MM.1S (cell line): ENCODE data around the gene SLC44A1.

Experiments used
- DNase-seq: peaks from one replicate; pipeline ENCODE4 v3.0.0-alpha.2; 2015
- H2AFZ ChIP-seq: fragments of 300-600 bp; sonication (generic); 2 replicates; pipeline ENCODE4 v1.6.0; 2016; ENCODE audit warnings: antibody characterized with exemption, low read length
- H3F3A ChIP-seq: fragments of 300-600 bp; sonication (generic); 2 replicates; pipeline ENCODE4 v1.6.1; 2016; ENCODE audit warnings: mild to moderate bottlenecking, antibody characterized with exemption, low read length, moderate library complexity, mixed read lengths; ENCODE audit not compliant: insufficient read depth
- H3K27ac ChIP-seq: fragments of 300-600 bp; sonication (generic); 2 replicates; pipeline ENCODE4 v1.5.1; 2016; ENCODE audit warnings: mild to moderate bottlenecking, low read length
- H3K27me3 ChIP-seq: fragments of 300-600 bp; sonication (generic); replicated peaks from 2 replicates; pipeline ENCODE4 v1.6.0; 2016; ENCODE audit warnings: low read length; ENCODE audit not compliant: insufficient read depth
- H3K36me3 ChIP-seq: fragments of 300-600 bp; sonication (generic); replicated peaks from 2 replicates; pipeline ENCODE4 v1.6.1; 2016; ENCODE audit warnings: mild to moderate bottlenecking, low read length, mixed read lengths; ENCODE audit not compliant: insufficient read depth
- H3K4me1 ChIP-seq: fragments of 300-600 bp; sonication (generic); 2 replicates; pipeline ENCODE4 v1.6.1; 2016; ENCODE audit warnings: low read length, mixed read lengths
- H3K4me2 ChIP-seq: fragments of 300-600 bp; sonication (generic); 2 replicates; pipeline ENCODE4 v1.6.0; 2016; ENCODE audit warnings: low read depth, low read length
- H3K4me3 ChIP-seq: fragments of 300-600 bp; sonication (generic); 2 replicates; pipeline ENCODE4 v1.5.1; 2016; ENCODE audit warnings: low read length, mixed read lengths
- H3K79me2 ChIP-seq: fragments of 300-600 bp; sonication (generic); 2 replicates; pipeline ENCODE4 v1.6.1; 2016; ENCODE audit warnings: mixed run types, low read length, mixed read lengths
- H3K9ac ChIP-seq: fragments of 300-600 bp; sonication (generic); 2 replicates; pipeline ENCODE4 v1.6.1; 2016; ENCODE audit warnings: low read length, mixed read lengths
- H3K9me2 ChIP-seq: fragments of 300-600 bp; sonication (generic); replicated peaks from 2 replicates; pipeline ENCODE4 v1.6.1; 2016; ENCODE audit warnings: mild to moderate bottlenecking, low read length, mixed read lengths; ENCODE audit not compliant: insufficient read depth
- H3K9me3 ChIP-seq: fragments of 300-600 bp; sonication (generic); replicated peaks from 2 replicates; pipeline ENCODE4 v1.6.1; 2016; ENCODE audit warnings: mild to moderate bottlenecking, low read length, mixed read lengths; ENCODE audit not compliant: insufficient read depth
- H4K20me1 ChIP-seq: fragments of 300-600 bp; sonication (generic); 2 replicates; pipeline ENCODE4 v1.6.1; 2016; ENCODE audit warnings: mild to moderate bottlenecking, low read length, moderate library complexity, mixed read lengths; ENCODE audit not compliant: insufficient read depth
- EZH2 ChIP-seq: fragments of 300-600 bp; sonication (generic); optimal IDR thresholded peaks from 2 replicates; pipeline ENCODE3; 2017; ENCODE audit warnings: low read depth, mild to moderate bottlenecking, antibody characterized with exemption, low read length, mixed read lengths
- EZH2phosphoT487 ChIP-seq: fragments of 300-600 bp; sonication (generic); IDR thresholded peaks from 2 replicates; pipeline ENCODE4 v1.6.1; 2018; ENCODE audit warnings: antibody characterized with exemption, low read length
- TF ChIP-seq, protein P1 (sequence below): fragments of 300-600 bp; sonication (generic); IDR thresholded peaks from 2 replicates; pipeline ENCODE4 v1.5.1; 2016; ENCODE audit warnings: antibody characterized with exemption, low read length, mixed read lengths

SLC44A1 gene

DNA sequence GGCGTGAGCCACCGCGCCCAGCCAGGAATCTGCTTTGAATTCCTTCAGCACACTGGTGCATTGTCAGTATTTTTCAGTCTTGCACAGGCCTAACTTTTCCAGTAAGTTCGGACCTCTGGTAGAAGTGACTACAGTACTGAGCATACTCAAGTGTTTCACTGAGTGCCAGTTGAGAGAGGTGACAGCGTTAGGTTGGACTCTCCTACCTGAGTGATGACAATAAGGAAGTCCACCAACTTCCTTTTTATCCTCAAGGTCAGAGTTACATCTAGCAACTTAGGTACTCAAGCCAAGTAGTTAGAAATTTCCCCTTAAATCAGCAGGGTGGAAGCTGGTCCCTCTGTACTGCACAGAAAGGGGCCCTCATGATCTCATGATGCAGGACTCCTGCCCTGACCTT, 177.4 kb downstream of the SLC44A1 start:
- H3K9me3 ChIP-seq = no peaks in the 10 kb centered on the region
- no peak overlapping the region for H3K27ac ChIP-seq
- no peaks in the 10 kb centered on the region for H3K79me2 ChIP-seq
- no peaks in the 10 kb centered on the region for H4K20me1 ChIP-seq
- no peak overlapping the region for H3K4me2 ChIP-seq
- no peak overlapping the region for H2AFZ ChIP-seq
- H3K4me3 ChIP-seq = no peak overlapping the region
- peaks cover 5% of the 10 kb centered on the region for H3K4me1 ChIP-seq
- H3K9ac ChIP-seq = no peak overlapping the region
- H3K27me3 ChIP-seq = no peaks in the 10 kb centered on the region
- no peaks in the 10 kb centered on the region for H3F3A ChIP-seq
- TF ChIP-seq EZH2 (no peak), EZH2phosphoT487 (no peak)
- TF ChIP-seq, protein P1, sequence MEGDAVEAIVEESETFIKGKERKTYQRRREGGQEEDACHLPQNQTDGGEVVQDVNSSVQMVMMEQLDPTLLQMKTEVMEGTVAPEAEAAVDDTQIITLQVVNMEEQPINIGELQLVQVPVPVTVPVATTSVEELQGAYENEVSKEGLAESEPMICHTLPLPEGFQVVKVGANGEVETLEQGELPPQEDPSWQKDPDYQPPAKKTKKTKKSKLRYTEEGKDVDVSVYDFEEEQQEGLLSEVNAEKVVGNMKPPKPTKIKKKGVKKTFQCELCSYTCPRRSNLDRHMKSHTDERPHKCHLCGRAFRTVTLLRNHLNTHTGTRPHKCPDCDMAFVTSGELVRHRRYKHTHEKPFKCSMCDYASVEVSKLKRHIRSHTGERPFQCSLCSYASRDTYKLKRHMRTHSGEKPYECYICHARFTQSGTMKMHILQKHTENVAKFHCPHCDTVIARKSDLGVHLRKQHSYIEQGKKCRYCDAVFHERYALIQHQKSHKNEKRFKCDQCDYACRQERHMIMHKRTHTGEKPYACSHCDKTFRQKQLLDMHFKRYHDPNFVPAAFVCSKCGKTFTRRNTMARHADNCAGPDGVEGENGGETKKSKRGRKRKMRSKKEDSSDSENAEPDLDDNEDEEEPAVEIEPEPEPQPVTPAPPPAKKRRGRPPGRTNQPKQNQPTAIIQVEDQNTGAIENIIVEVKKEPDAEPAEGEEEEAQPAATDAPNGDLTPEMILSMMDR = no peak
- DNase-seq = no peak
- no peaks in the 10 kb centered on the region for H3K9me2 ChIP-seq
- H3K36me3 ChIP-seq = no peaks in the 10 kb centered on the region

DNA sequence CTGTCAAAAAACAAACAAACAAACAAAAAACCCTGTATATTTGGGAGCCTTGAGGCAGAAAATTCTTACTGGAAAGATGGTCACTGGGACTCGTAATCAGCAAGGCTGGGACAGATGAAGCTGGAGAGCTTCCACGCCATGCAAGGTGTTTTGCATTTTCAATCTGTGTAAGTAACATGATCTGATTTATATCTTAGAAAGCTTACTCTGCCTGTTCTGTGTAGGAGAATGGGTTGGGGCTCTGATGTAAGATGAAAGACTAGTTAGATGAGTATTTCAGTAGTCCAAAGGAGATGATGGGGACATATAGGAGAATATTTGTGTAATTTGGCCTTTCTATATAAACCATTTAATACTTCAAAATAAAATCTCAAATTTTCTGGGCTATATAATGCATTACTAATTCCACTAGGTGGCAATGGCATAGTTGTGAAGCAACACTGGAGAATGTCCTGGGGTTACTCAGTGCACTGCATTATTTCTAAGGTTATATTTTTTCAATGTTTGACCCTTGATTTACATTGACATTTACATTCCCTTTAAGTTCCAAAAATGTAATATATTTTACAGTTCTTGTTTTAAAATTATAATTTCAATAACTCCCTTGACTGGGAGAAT, 181.5 kb downstream of the SLC44A1 start:
- Histone ChIP-seq H3K4me1 (no peaks in the 10 kb centered on the region), H4K20me1 (no peaks in the 10 kb centered on the region), H3F3A (no peaks in the 10 kb centered on the region), H3K27me3 (no peaks in the 10 kb centered on the region), H3K36me3 (no peaks in the 10 kb centered on the region), H3K27ac (no peak overlapping the region), H3K9me3 (no peaks in the 10 kb centered on the region), H3K79me2 (no peaks in the 10 kb centered on the region), H2AFZ (no peak overlapping the region), H3K9me2 (no peaks in the 10 kb centered on the region), H3K4me2 (no peak overlapping the region), H3K9ac (no peak overlapping the region), H3K4me3 (no peak overlapping the region)
- DNase-seq = peak; percentile 32
- TF ChIP-seq, protein P1 = peak; percentile 39
- no peak for TF ChIP-seq EZH2phosphoT487

DNA sequence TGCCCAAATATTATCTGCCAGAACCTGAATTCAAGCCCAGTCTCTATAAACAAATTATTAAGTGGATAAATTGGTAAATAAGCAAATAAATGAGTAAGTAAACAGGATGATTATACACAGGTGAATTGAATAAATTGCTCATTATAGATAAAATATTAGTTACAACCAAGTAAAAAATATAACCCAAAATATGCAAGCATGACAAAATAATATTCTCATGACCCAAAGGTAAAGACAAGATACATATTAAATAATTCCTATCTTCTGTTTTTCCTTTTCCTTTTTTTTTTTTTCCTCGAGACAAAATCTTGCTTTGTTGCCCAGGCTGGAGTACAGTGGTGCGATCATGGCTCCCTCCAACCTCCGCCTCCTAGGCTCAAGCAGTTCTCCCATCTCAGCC, 182.2 kb downstream of the SLC44A1 start:
- no peak for DNase-seq
- no peaks in the 10 kb centered on the region for H3F3A ChIP-seq
- H3K79me2 ChIP-seq = no peaks in the 10 kb centered on the region
- no peaks in the 10 kb centered on the region for H4K20me1 ChIP-seq
- no peaks in the 10 kb centered on the region for H3K27me3 ChIP-seq
- no peak overlapping the region for H3K27ac ChIP-seq
- H3K9me2 ChIP-seq = no peaks in the 10 kb centered on the region
- TF ChIP-seq EZH2phosphoT487 = no peak
- TF ChIP-seq, protein P1 = no peak
- TF ChIP-seq EZH2 = no peak
- H3K9ac ChIP-seq = no peak overlapping the region
- no peaks in the 10 kb centered on the region for H3K4me1 ChIP-seq
- H3K4me2 ChIP-seq = no peak overlapping the region
- no peaks in the 10 kb centered on the region for H3K9me3 ChIP-seq
- no peaks in the 10 kb centered on the region for H3K36me3 ChIP-seq
- H2AFZ ChIP-seq = no peak overlapping the region
- no peak overlapping the region for H3K4me3 ChIP-seq
